Calu3 (cell line): ENCODE results near the gene MFNG. TPM values are rescaled to one million over a fixed set of nuclear protein-coding genes. Genes with fewer than 3 reads are reported as not detected.

Experiments used
- BruUV-seq: library from RNA; stranded (reverse); fragments of 400-500 nt; replicated peaks from 2 replicates; lab custom pipeline; 2021; lab: Mats Ljungman, UMichigan
- CTCF ChIA-PET: fragments of 300-600 bp; sonication (Branson Sonifier 250); formaldehyde crosslinking; loops from one replicate; lab custom pipeline; 2022; ENCODE audit warnings: antibody characterized with exemption; lab: Charles Lee
- DNase-seq: peaks from one replicate; pipeline ENCODE4 v3.0.0; 2022
- H3K27ac Mint-ChIP-seq: one replicate; pipeline ENCODE4 v1.8.0; 2022; ENCODE audit warnings: mixed read lengths; ENCODE audit not compliant: unreplicated experiment
- H3K27me3 Mint-ChIP-seq: one replicate; pipeline ENCODE4 v1.8.0; 2022; ENCODE audit warnings: mixed read lengths; ENCODE audit not compliant: unreplicated experiment
- H3K36me3 Mint-ChIP-seq: one replicate; pipeline ENCODE4 v1.8.0; 2022; ENCODE audit warnings: mild to moderate bottlenecking, moderate library complexity, mixed read lengths; ENCODE audit not compliant: insufficient read depth, unreplicated experiment
- H3K4me1 Mint-ChIP-seq: one replicate; pipeline ENCODE4 v1.8.0; 2022; ENCODE audit warnings: mild to moderate bottlenecking, low read depth, mixed read lengths; ENCODE audit not compliant: unreplicated experiment
- H3K4me3 Mint-ChIP-seq: one replicate; pipeline ENCODE4 v1.8.0; 2022; ENCODE audit warnings: mild to moderate bottlenecking, low read depth, moderate library complexity, mixed read lengths; ENCODE audit not compliant: unreplicated experiment
- H3K9me3 Mint-ChIP-seq: one replicate; pipeline ENCODE4 v1.8.0; 2022; ENCODE audit warnings: low read depth, mixed read lengths; ENCODE audit not compliant: unreplicated experiment
- CTCF ChIP-seq: fragments of 200-600 bp; IDR thresholded peaks from one replicate; pipeline ENCODE4 v1.8.0; 2022; ENCODE audit warnings: antibody characterized with exemption; ENCODE audit not compliant: unreplicated experiment
- intact Hi-C: fragments of 100-400 bp; cut with micrococcal nuclease; formaldehyde crosslinking; loops from one replicate; pipeline ENCODE4 v1.10.0; 2022; ENCODE audit not compliant: unreplicated experiment
- total RNA-seq: library from RNA; stranded (reverse); gene quantifications from 2 replicates; pipeline ENCODE4 v1.2.3, GENCODE V29; 2022

Gene MFNG
- total RNA-seq, 1 experiment from 2014 or later, result 22.1 TPM

GRCh38 chr22:37451218-37451617, 35.0 kb downstream of the MFNG start:
- no peak for DNase-seq
- Mint-ChIP-seq H3K9me3 (no peaks in the 10 kb centered on the region), H3K4me1 (peaks cover 40% of the 10 kb centered on the region), H3K27me3 (no peaks in the 10 kb centered on the region), H3K4me3 (no peak overlapping the region), H3K36me3 (peaks cover 12% of the 10 kb centered on the region), H3K27ac (no peak overlapping the region)
- no TSS peak for BruUV-seq
- intact Hi-C loops, result no loop called here
- TF ChIP-seq CTCF, result no peak
- CTCF ChIA-PET, result no interaction called here

- Mint-ChIP-seq H3K4me3 (no peak overlapping the region), H3K4me1 (peaks cover 22% of the 10 kb centered on the region), H3K9me3 (no peaks in the 10 kb centered on the region), H3K36me3 (no peaks in the 10 kb centered on the region), H3K27me3 (no peaks in the 10 kb centered on the region), H3K27ac (no peak overlapping the region)
- no TSS peak for BruUV-seq
- DNase-seq, result no peak
- no peak for TF ChIP-seq CTCF
- intact Hi-C loops, result no loop called here
- CTCF ChIA-PET, result interaction anchor here (1.0 kb wide), 1 partner anchor 9 kb away, joined by 3 read pairs; no protein-coding TSS in a partner anchor
Observed at GRCh38 chr22:37449331-37450001, 36.7 kb downstream of the MFNG start.

GRCh38 chr22:37448516-37449127, 37.6 kb downstream of the MFNG start:
- peaks cover 15% of the 10 kb centered on the region for H3K4me1 Mint-ChIP-seq
- no peak for TF ChIP-seq CTCF
- H3K27me3 Mint-ChIP-seq, result no peaks in the 10 kb centered on the region
- H3K27ac Mint-ChIP-seq, result no peak overlapping the region
- CTCF ChIA-PET, result interaction anchor here (0.8 to 1.0 kb wide), 2 partner anchors 10 to 132 kb away, joined by 3 read pairs; no protein-coding TSS in a partner anchor
- no peak overlapping the region for H3K4me3 Mint-ChIP-seq
- no TSS peak for BruUV-seq
- no peaks in the 10 kb centered on the region for H3K9me3 Mint-ChIP-seq
- intact Hi-C loops, result no loop called here
- H3K36me3 Mint-ChIP-seq, result no peaks in the 10 kb centered on the region
- DNase-seq, result no peak

GRCh38 chr22:37445501-37445900, 40.7 kb downstream of the MFNG start:
- TF ChIP-seq CTCF, result no peak
- CTCF ChIA-PET, result interaction anchor here (0.7 to 1.2 kb wide), 2 partner anchors 10 to 11 kb away, joined by 4 read pairs; no protein-coding TSS in a partner anchor
- intact Hi-C loops, result no loop called here
- H3K9me3 Mint-ChIP-seq, result peaks cover 10% of the 10 kb centered on the region
- H3K27me3 Mint-ChIP-seq, result no peaks in the 10 kb centered on the region
- DNase-seq, result no peak
- H3K4me3 Mint-ChIP-seq, result no peak overlapping the region
- BruUV-seq, result no TSS peak
- H3K36me3 Mint-ChIP-seq, result peaks cover 6% of the 10 kb centered on the region
- no peak overlapping the region for H3K27ac Mint-ChIP-seq
- peaks cover 27% of the 10 kb centered on the region for H3K4me1 Mint-ChIP-seq
